NCI-H2029 (cell line): ENCODE measurements around the gene EEPD1.
"Not testable (repeated sequence)": the region's sequence is repeated elsewhere in the genome, so short reads cannot be mapped to it uniquely, and the experiment has no call there.

Experiments used
- DNase-seq: peaks from one replicate; lab custom pipeline; 2025; lab: John Stamatoyannopoulos, UW

The EEPD1 gene

GRCh38 chr7:36214608-36215456 is 61.8 kb downstream of the EEPD1 start:
- DNase-seq = no peak

- no peak for DNase-seq
Measured at GRCh38 chr7:36215457-36215765, 62.4 kb downstream of the EEPD1 start.

GRCh38 chr7:36216063-36216684 is 63.1 kb downstream of the EEPD1 start:
- no peak for DNase-seq

- DNase-seq = no peak
Measured at GRCh38 chr7:36217211-36217960, 64.3 kb downstream of the EEPD1 start.

- no peak for DNase-seq
Measured at GRCh38 chr7:36217961-36218284, 64.9 kb downstream of the EEPD1 start.

GRCh38 chr7:36219429-36219828 is 66.4 kb downstream of the EEPD1 start:
- no peak for DNase-seq

GRCh38 chr7:36223851-36224250 is 70.8 kb downstream of the EEPD1 start:
- DNase-seq = no peak

GRCh38 chr7:36224934-36225858 is 72.1 kb downstream of the EEPD1 start:
- no peak for DNase-seq

- DNase-seq = no peak
Measured at GRCh38 chr7:36226151-36226550, 73.1 kb downstream of the EEPD1 start.

- no peak for DNase-seq
Measured at GRCh38 chr7:36227223-36227622, 74.2 kb downstream of the EEPD1 start.

- no peak for DNase-seq
Measured at GRCh38 chr7:36228039-36228438, 75.0 kb downstream of the EEPD1 start.

GRCh38 chr7:36231406-36231805 is 78.4 kb downstream of the EEPD1 start:
- DNase-seq = no peak

- DNase-seq = no peak
Measured at GRCh38 chr7:36232555-36232954, 79.5 kb downstream of the EEPD1 start.

GRCh38 chr7:36232971-36233550 is 80.0 kb downstream of the EEPD1 start:
- DNase-seq = peak; percentile 72

GRCh38 chr7:36236073-36236472 is 83.0 kb downstream of the EEPD1 start:
- no peak for DNase-seq

- no peak for DNase-seq
Measured at GRCh38 chr7:36238138-36238537, 85.1 kb downstream of the EEPD1 start.

- not testable (repeated sequence) for DNase-seq
Measured at GRCh38 chr7:36243356-36243755, 90.3 kb downstream of the EEPD1 start.

- DNase-seq = not testable (repeated sequence)
Measured at GRCh38 chr7:36244001-36244400, 90.9 kb downstream of the EEPD1 start.

- no peak for DNase-seq
Measured at GRCh38 chr7:36244429-36244828, 91.4 kb downstream of the EEPD1 start.

- no peak for DNase-seq
Measured at GRCh38 chr7:36245684-36246299, 92.7 kb downstream of the EEPD1 start.

- no peak for DNase-seq
Measured at GRCh38 chr7:36249091-36249490, 96.0 kb downstream of the EEPD1 start.
